Right lobe of liver (tissue), 4 donors: ENCODE measurements around the gene ACTL6B.
"Not testable (repeated sequence)": the region's sequence is repeated elsewhere in the genome, so short reads cannot be mapped to it uniquely, and the experiment has no call there.

Source experiments
- CTCF ChIP-seq, 4 donors: fragments of 200-600 bp in 3 of 4; fragments of 450-650 bp in 1 of 4; IDR thresholded peaks; one replicate each; pipeline versions ENCODE4 v1.5.1 to v1.8.0; 2016 to 2022; ENCODE audit warnings: antibody characterized with exemption in 4 of 4, mild to moderate bottlenecking in 2 of 4
- POLR2A ChIP-seq: fragments of 450-650 bp; IDR thresholded peaks from one replicate; pipeline ENCODE4 v1.6.1; 2017; ENCODE audit warnings: antibody characterized with exemption, mild to moderate bottlenecking
- donor health status: DM: no; HTN: no; CAD: no.
- donor health status: DM: no; HTN: no; CAD: no.
- donor health status: DM: no; HTN: yes; CAD: no.

- not testable (repeated sequence) for TF ChIP-seq CTCF (IDR thresholded peaks at IDR 0.05); POLR2A
Measured at GRCh38 chr7:100669106-100669505, 12.9 kb upstream of the ACTL6B start.
